Retinal pigment epithelial cell (primary cell): ENCODE data around the gene PSMA8.
A peak's percentile ranks its signal among the peaks of the same experiment; 100 is the strongest.

Experiments used
- DNase-seq: peaks from one replicate; pipeline ENCODE4 v3.0.0-alpha.2; 2010; ENCODE audit warnings: low read depth
- H3K4me3 ChIP-seq: 2 replicates; pipeline ENCODE4 v1.5.1; 2011; ENCODE audit warnings: mild to moderate bottlenecking, low read length, control low read depth, moderate library complexity
- CTCF ChIP-seq: conservative IDR thresholded peaks from 2 replicates; pipeline ENCODE4 v1.5.1; 2011; ENCODE audit warnings: low read depth, low read length, control low read depth, inconsistent platforms

Gene PSMA8

GRCh38 chr18:26175481-26175880, 41.8 kb downstream of the PSMA8 start:
- no peak for DNase-seq
- TF ChIP-seq CTCF = no peak
- H3K4me3 ChIP-seq = no peak overlapping the region

- TF ChIP-seq CTCF = no peak
- no peak overlapping the region for H3K4me3 ChIP-seq
- no peak for DNase-seq
Observed at GRCh38 chr18:26176134-26176533, 42.5 kb downstream of the PSMA8 start.

- DNase-seq = no peak
- no peak overlapping the region for H3K4me3 ChIP-seq
- no peak for TF ChIP-seq CTCF
Observed at GRCh38 chr18:26181343-26181826, 47.7 kb downstream of the PSMA8 start.

GRCh38 chr18:26183395-26184112, 49.9 kb downstream of the PSMA8 start:
- DNase-seq = no peak
- no peak overlapping the region for H3K4me3 ChIP-seq
- TF ChIP-seq CTCF = no peak

GRCh38 chr18:26185267-26185666, 51.6 kb downstream of the PSMA8 start:
- peak; percentile 42 for TF ChIP-seq CTCF
- no peak overlapping the region for H3K4me3 ChIP-seq
- no peak for DNase-seq

- no peak for DNase-seq
- no peak for TF ChIP-seq CTCF
- no peak overlapping the region for H3K4me3 ChIP-seq
Observed at GRCh38 chr18:26190506-26190905, 56.8 kb downstream of the PSMA8 start.

GRCh38 chr18:26192233-26192632, 58.6 kb downstream of the PSMA8 start:
- H3K4me3 ChIP-seq = no peak overlapping the region
- TF ChIP-seq CTCF = no peak
- DNase-seq = no peak
